Brain pericyte (primary cell): Measurements from ENCODE around the gene DSTN.
A peak's percentile ranks its signal among the peaks of the same experiment; 100 is the strongest.

Experiments
- DNase-seq: peaks from one replicate; pipeline ENCODE4 v3.0.0-alpha.2; 2012; ENCODE audit warnings: low read depth, low spot score

DSTN gene

GRCh38 chr20:17612287-17612991, 42.6 kb downstream of the DSTN start:
- peak; percentile 69 for DNase-seq

GRCh38 chr20:17612992-17613327, 43.1 kb downstream of the DSTN start:
- no peak for DNase-seq

GRCh38 chr20:17613328-17614175, 43.7 kb downstream of the DSTN start:
- no peak for DNase-seq

GRCh38 chr20:17614176-17614811, 44.4 kb downstream of the DSTN start:
- no peak for DNase-seq

GRCh38 chr20:17614812-17615644, 45.2 kb downstream of the DSTN start:
- DNase-seq = no peak

GRCh38 chr20:17615645-17616479, 46.0 kb downstream of the DSTN start:
- DNase-seq = no peak

- no peak for DNase-seq
Observed at GRCh38 chr20:17616480-17617211, 46.8 kb downstream of the DSTN start.

- no peak for DNase-seq
Observed at GRCh38 chr20:17617212-17617867, 47.5 kb downstream of the DSTN start.

- DNase-seq = no peak
Observed at GRCh38 chr20:17617868-17618672, 48.2 kb downstream of the DSTN start.

- no peak for DNase-seq
Observed at GRCh38 chr20:17618673-17619013, 48.8 kb downstream of the DSTN start.

- DNase-seq = no peak
Observed at GRCh38 chr20:17619351-17620093, 49.6 kb downstream of the DSTN start.

- DNase-seq = no peak
Observed at GRCh38 chr20:17620371-17621228, 50.7 kb downstream of the DSTN start.

- DNase-seq = no peak
Observed at GRCh38 chr20:17621229-17621968, 51.5 kb downstream of the DSTN start.

- DNase-seq = no peak
Observed at GRCh38 chr20:17622086-17622850, 52.4 kb downstream of the DSTN start.

GRCh38 chr20:17622851-17623508, 53.1 kb downstream of the DSTN start:
- DNase-seq = no peak
